Smooth muscle cell (in vitro differentiated cells): ENCODE results near the gene INSL4. TPM values are rescaled to one million over a fixed set of nuclear protein-coding genes. Genes with fewer than 3 reads are reported as not detected.

Experiments
- DNase-seq: peaks from one replicate; lab custom pipeline; 2025; ENCODE audit not compliant: unreplicated experiment; lab: John Stamatoyannopoulos, UW
- H2AFZ ChIP-seq: fragments of 200-600 bp; sonication (generic); 2 replicates; pipeline ENCODE4 v1.6.0; 2016; ENCODE audit warnings: antibody characterized with exemption, low read depth, mild to moderate bottlenecking
- H3F3A ChIP-seq: fragments of 200-600 bp; sonication (generic); 2 replicates; pipeline ENCODE4 v1.6.0; 2017; ENCODE audit warnings: antibody characterized with exemption, low read depth
- H3K27ac ChIP-seq: fragments of 200-600 bp; sonication (generic); 2 replicates; pipeline ENCODE4 v1.5.1; 2016; ENCODE audit warnings: low read depth, mild to moderate bottlenecking
- H3K27me3 ChIP-seq: fragments of 200-600 bp; sonication (generic); 2 replicates; pipeline ENCODE4 v1.6.1; 2016; ENCODE audit warnings: low read depth, mild to moderate bottlenecking
- H3K36me3 ChIP-seq: fragments of 200-600 bp; sonication (generic); 2 replicates; pipeline ENCODE4 v1.5.1; 2016; ENCODE audit warnings: low read depth
- H3K4me1 ChIP-seq: fragments of 200-600 bp; sonication (generic); 2 replicates; pipeline ENCODE4 v1.5.1; 2016; ENCODE audit warnings: low read depth
- H3K4me2 ChIP-seq: fragments of 200-600 bp; sonication (generic); 2 replicates; pipeline ENCODE4 v1.6.0; 2016; ENCODE audit warnings: mild to moderate bottlenecking
- H3K4me3 ChIP-seq: fragments of 200-600 bp; sonication (generic); 2 replicates; pipeline ENCODE4 v1.5.1; 2016; ENCODE audit warnings: mild to moderate bottlenecking
- H3K79me2 ChIP-seq: fragments of 200-600 bp; sonication (generic); 2 replicates; pipeline ENCODE4 v1.6.0; 2016; ENCODE audit warnings: low read depth, mild to moderate bottlenecking
- H3K9ac ChIP-seq: fragments of 200-600 bp; sonication (generic); 2 replicates; pipeline ENCODE4 v1.6.0; 2016; ENCODE audit warnings: low read depth
- H3K9me3 ChIP-seq: fragments of 200-600 bp; sonication (generic); replicated peaks from 2 replicates; pipeline ENCODE4 v1.5.1; 2016; ENCODE audit warnings: low read depth
- H4K20me1 ChIP-seq: fragments of 200-600 bp; sonication (generic); 2 replicates; pipeline ENCODE4 v1.6.0; 2016; ENCODE audit warnings: low read depth
- WGBS: methylation state at CpG from one replicate; pipeline ENCODE4 v1.1.7; 2016; ENCODE audit warnings: low lambda C conversion rate; 5-methylcytosine and 5-hydroxymethylcytosine counted together
- polyA plus RNA-seq: library from polyadenylated mRNA; unstranded; fragments of >200 nt; fragmentation: Nextera tagmentation; extraction: Ambion mirVana; gene quantifications from 2 replicates; pipeline ENCODE4 v1.2.1, GENCODE V29; 2016
- total RNA-seq: library from RNA; depleted of rRNA; stranded (reverse); fragments of >200 nt; gene quantifications from 2 replicates; pipeline ENCODE4 v1.2.3, GENCODE V29; 2014
- TF ChIP-seq, protein P1 (sequence below): fragments of 200-600 bp; sonication (generic); IDR thresholded peaks from 2 replicates; pipeline ENCODE4 v1.5.1; 2017; ENCODE audit warnings: borderline replicate concordance, mild to moderate bottlenecking, antibody characterized with exemption; ENCODE audit not compliant: insufficient read depth, poor library complexity, severe bottlenecking

Gene INSL4
- total and polyA plus RNA-seq, 2 experiments from 2014 or later: 0.18 to 0.21 TPM

DNA sequence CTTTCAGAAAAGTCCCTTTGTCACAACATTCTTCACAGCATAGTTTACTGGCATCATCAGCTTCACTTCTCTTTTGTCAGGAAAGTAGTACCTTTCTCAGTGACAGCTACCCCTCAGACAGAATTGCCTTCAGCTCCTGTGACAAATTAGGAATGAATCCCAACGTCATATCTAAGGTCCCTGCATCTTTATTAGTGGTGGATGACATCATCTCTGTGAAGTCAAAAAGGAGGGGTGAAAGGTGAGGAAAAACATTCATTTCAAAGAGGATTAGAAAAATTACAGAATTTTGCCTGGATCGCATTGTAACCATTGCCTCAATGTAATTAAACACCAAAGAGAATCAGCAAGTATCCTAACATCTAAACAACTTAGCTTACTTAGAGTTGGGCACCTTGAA lies 37.9 kb upstream of the INSL4 start:
- Histone ChIP-seq H3K36me3 (no peaks in the 10 kb centered on the region), H3K27ac (no peak overlapping the region), H3K9ac (no peak overlapping the region), H2AFZ (no peak overlapping the region), H3F3A (no peaks in the 10 kb centered on the region), H3K4me3 (no peak overlapping the region), H3K4me1 (no peaks in the 10 kb centered on the region), H3K9me3 (no peaks in the 10 kb centered on the region), H3K27me3 (no peaks in the 10 kb centered on the region), H3K4me2 (no peak overlapping the region), H3K79me2 (no peaks in the 10 kb centered on the region), H4K20me1 (no peaks in the 10 kb centered on the region)
- 71% methylated on average over 2 of the region's 2 CpGs for WGBS
- no peak for DNase-seq
- TF ChIP-seq, protein P1, sequence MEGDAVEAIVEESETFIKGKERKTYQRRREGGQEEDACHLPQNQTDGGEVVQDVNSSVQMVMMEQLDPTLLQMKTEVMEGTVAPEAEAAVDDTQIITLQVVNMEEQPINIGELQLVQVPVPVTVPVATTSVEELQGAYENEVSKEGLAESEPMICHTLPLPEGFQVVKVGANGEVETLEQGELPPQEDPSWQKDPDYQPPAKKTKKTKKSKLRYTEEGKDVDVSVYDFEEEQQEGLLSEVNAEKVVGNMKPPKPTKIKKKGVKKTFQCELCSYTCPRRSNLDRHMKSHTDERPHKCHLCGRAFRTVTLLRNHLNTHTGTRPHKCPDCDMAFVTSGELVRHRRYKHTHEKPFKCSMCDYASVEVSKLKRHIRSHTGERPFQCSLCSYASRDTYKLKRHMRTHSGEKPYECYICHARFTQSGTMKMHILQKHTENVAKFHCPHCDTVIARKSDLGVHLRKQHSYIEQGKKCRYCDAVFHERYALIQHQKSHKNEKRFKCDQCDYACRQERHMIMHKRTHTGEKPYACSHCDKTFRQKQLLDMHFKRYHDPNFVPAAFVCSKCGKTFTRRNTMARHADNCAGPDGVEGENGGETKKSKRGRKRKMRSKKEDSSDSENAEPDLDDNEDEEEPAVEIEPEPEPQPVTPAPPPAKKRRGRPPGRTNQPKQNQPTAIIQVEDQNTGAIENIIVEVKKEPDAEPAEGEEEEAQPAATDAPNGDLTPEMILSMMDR: no peak

DNA sequence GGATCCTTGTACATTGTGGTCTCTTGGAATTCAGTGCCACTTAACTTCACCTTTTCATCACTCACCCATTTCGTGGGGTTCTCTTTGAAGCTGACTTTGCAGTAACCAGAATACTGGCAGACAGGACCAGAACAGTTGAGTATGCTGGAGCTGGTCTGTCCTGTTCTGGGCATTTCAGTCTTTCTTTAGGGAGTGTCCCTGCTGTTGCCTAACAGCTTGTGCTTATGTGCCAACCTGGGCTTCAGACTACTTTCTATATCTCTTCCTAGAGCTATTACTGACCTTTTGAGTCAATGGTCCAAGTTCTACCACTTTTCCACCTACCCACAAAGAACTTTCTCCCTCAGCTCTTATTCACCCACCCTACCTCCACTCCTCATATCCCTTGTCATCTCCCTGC lies 35.8 kb upstream of the INSL4 start:
- no peak overlapping the region for H3K27ac ChIP-seq
- H2AFZ ChIP-seq: no peak overlapping the region
- H3K4me3 ChIP-seq: no peak overlapping the region
- no peaks in the 10 kb centered on the region for H3F3A ChIP-seq
- no peak overlapping the region for H3K4me2 ChIP-seq
- H4K20me1 ChIP-seq: no peaks in the 10 kb centered on the region
- 68% methylated on average over 1 of the region's 1 CpG for whole genome bisulfite sequencing
- H3K4me1 ChIP-seq: no peaks in the 10 kb centered on the region
- no peaks in the 10 kb centered on the region for H3K9me3 ChIP-seq
- no peak overlapping the region for H3K9ac ChIP-seq
- TF ChIP-seq, protein P1: no peak
- no peaks in the 10 kb centered on the region for H3K27me3 ChIP-seq
- no peaks in the 10 kb centered on the region for H3K36me3 ChIP-seq
- no peaks in the 10 kb centered on the region for H3K79me2 ChIP-seq
- no peak for DNase-seq

DNA sequence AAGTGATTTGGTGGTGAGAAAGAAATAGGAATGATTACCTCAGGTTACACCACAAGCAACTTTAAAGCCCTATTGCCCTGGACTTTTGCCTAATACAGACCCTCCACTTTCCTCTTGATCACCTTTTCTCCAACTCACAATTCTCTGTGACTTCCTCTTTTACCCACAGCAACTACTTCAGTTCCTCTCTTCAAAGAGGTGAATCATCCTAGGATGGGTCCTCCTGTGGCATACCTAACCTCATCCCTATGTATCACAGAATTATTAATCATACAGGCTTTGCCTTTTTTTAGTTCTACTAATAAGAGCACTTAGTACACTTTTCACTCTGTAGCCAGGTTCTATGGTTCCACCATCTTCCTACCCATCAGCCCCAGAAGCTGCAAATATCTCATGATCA lies 26.1 kb upstream of the INSL4 start:
- DNase-seq: no peak
- H4K20me1 ChIP-seq: no peaks in the 10 kb centered on the region
- H3K9ac ChIP-seq: no peak overlapping the region
- H3K4me3 ChIP-seq: no peak overlapping the region
- no peaks in the 10 kb centered on the region for H3K27me3 ChIP-seq
- H3K27ac ChIP-seq: no peak overlapping the region
- no peaks in the 10 kb centered on the region for H3K36me3 ChIP-seq
- no peaks in the 10 kb centered on the region for H3K9me3 ChIP-seq
- no peak overlapping the region for H2AFZ ChIP-seq
- no peaks in the 10 kb centered on the region for H3F3A ChIP-seq
- no peak overlapping the region for H3K4me2 ChIP-seq
- no peaks in the 10 kb centered on the region for H3K4me1 ChIP-seq
- TF ChIP-seq, protein P1: no peak
- no peaks in the 10 kb centered on the region for H3K79me2 ChIP-seq

DNA sequence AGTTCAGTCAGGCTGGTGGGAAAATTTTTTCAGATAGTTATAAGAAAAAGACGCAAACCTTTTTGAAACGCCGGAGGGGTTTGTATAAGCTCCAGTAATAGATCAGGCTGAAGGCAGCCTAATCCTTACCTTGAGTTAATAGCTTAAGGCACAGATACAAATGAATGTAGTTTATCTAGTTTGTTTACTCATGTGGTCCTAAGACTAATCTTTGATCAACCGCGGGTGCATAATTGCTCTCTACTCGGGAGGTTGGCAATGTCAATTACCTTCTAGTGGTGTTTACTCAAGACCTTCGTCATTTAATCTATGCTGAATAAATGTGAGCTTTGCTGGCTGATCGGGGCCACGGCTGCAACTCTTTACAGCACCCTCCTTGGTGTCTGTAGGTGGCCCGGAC lies 665 bp upstream of the INSL4 start:
- Histone ChIP-seq H3F3A (no peaks in the 10 kb centered on the region), H3K27ac (no peak overlapping the region), H3K79me2 (no peaks in the 10 kb centered on the region), H3K9ac (no peak overlapping the region), H3K4me2 (no peak overlapping the region), H3K9me3 (no peaks in the 10 kb centered on the region), H4K20me1 (no peaks in the 10 kb centered on the region), H3K27me3 (no peaks in the 10 kb centered on the region), H3K4me1 (no peaks in the 10 kb centered on the region), H2AFZ (no peak overlapping the region), H3K4me3 (no peak overlapping the region), H3K36me3 (no peaks in the 10 kb centered on the region)
- DNase-seq: no peak
- TF ChIP-seq, protein P1: no peak
- 79% methylated on average over 10 of the region's 10 CpGs for WGBS
